ENCODE results near the gene MAPKAP1. TPM values are rescaled to one million over a fixed set of nuclear protein-coding genes. Genes with fewer than 3 reads are reported as not detected.
A peak's percentile ranks its signal among the peaks of the same experiment; 100 is the strongest.

MAPKAP1 gene
- total RNA-seq, 1 donor from 2014 or later = 56.6 TPM

DNA sequence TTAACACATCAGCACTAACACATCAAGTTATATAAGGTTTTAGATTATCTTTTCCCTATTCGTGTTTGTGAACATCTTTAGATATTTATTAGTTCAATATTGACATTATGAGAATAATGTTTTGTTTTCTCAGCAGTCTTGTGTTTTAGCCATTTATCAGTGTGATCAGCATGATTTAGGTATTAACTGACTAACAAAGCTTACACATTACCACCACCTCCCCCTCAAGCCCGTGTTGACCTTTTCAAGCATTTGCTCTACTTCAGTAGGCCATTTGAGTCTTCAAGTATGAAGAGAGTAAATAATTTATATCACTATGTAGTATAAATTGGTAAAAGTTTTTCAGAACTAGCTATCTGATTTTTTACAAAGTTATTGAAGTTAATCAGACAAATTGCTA lies 47.1 kb upstream of the MAPKAP1 start:
- H3K4me2 ChIP-seq = peak overlapping the region; percentile 79
- TF ChIP-seq EZH2 (IDR thresholded peaks at IDR 0.05) = no peak
- TF ChIP-seq, protein P1, sequence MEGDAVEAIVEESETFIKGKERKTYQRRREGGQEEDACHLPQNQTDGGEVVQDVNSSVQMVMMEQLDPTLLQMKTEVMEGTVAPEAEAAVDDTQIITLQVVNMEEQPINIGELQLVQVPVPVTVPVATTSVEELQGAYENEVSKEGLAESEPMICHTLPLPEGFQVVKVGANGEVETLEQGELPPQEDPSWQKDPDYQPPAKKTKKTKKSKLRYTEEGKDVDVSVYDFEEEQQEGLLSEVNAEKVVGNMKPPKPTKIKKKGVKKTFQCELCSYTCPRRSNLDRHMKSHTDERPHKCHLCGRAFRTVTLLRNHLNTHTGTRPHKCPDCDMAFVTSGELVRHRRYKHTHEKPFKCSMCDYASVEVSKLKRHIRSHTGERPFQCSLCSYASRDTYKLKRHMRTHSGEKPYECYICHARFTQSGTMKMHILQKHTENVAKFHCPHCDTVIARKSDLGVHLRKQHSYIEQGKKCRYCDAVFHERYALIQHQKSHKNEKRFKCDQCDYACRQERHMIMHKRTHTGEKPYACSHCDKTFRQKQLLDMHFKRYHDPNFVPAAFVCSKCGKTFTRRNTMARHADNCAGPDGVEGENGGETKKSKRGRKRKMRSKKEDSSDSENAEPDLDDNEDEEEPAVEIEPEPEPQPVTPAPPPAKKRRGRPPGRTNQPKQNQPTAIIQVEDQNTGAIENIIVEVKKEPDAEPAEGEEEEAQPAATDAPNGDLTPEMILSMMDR (IDR thresholded peaks at IDR 0.05) = no peak
- no peak for TF ChIP-seq EZH2phosphoT487 (IDR thresholded peaks at IDR 0.05)
- H3K4me3 Mint-ChIP-seq = peak overlapping the region; percentile 46
- H3K4me1 Mint-ChIP-seq = peaks cover 84% of the 10 kb centered on the region
- H3K27me3 ChIP-seq = no peaks in the 10 kb centered on the region
- H4K20me1 ChIP-seq (ENCODE audit: low read depth) = peaks cover 100% of the 10 kb centered on the region
- no peaks in the 10 kb centered on the region for H3K9me3 Mint-ChIP-seq
- peaks cover 2% of the 10 kb centered on the region for H3K36me3 Mint-ChIP-seq
- no peak overlapping the region for H3K9ac ChIP-seq
- no peak for DNase-seq (ENCODE audit: low spot score)
- H3K27ac Mint-ChIP-seq = no peak overlapping the region
- H3K27ac ChIP-seq = no peak overlapping the region
- H3K4me3 ChIP-seq = no peak overlapping the region
- no peak overlapping the region for H2AFZ ChIP-seq (replicated peaks)
- peaks cover 74% of the 10 kb centered on the region for H3F3A ChIP-seq (ENCODE audit: low read depth)
- H3K9me3 ChIP-seq (ENCODE audit: low read depth) = no peaks in the 10 kb centered on the region
- no peaks in the 10 kb centered on the region for H3K27me3 Mint-ChIP-seq (ENCODE audit: insufficient read depth, low read depth)
- peaks cover 96% of the 10 kb centered on the region for H3K79me2 ChIP-seq (ENCODE audit: low read depth)
- H3K4me1 ChIP-seq = peaks cover 99% of the 10 kb centered on the region
- H3K36me3 ChIP-seq = no peaks in the 10 kb centered on the region

DNA sequence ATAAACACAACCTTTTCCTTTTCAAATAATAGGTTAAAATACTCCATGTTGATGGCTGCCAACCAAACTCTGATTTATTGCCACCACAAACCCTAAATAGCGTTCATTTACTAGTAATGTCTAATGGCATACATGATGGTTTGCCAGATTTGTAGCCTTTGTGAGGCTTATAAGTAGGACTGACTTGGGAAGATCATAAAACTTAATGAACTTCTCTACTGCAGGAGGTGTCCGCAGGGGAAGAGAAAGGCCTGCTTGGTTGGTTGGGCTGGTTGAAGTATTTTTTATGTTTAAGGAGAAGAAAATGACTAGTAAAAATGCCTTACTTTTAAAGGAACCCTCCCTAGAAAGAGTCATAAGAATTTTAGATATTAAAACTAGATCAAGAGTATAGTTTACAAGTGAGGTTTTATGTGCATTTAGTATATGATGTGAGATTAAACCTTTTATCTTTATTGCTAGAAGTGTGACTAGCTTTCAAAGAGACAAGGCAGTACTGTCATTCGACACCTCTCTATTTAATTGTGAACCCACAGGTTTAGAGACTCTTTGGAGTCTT lies 45.1 kb upstream of the MAPKAP1 start:
- Mint-ChIP-seq H3K4me1 (peaks cover 75% of the 10 kb centered on the region), H3K27me3 (ENCODE audit: insufficient read depth, low read depth) (peaks cover 3% of the 10 kb centered on the region), H3K4me3 (peak overlapping the region; percentile 68), H3K9me3 (no peaks in the 10 kb centered on the region), H3K36me3 (peaks cover 5% of the 10 kb centered on the region), H3K27ac (peak overlapping the region; percentile 81)
- Histone ChIP-seq H3K36me3 (no peaks in the 10 kb centered on the region), H4K20me1 (ENCODE audit: low read depth) (peaks cover 88% of the 10 kb centered on the region), H3K9ac (no peak overlapping the region), H3K4me2 (peak overlapping the region; percentile 79), H3F3A (ENCODE audit: low read depth) (peaks cover 76% of the 10 kb centered on the region), H2AFZ (replicated peaks) (no peak overlapping the region), H3K27me3 (no peaks in the 10 kb centered on the region), H3K9me3 (ENCODE audit: low read depth) (no peaks in the 10 kb centered on the region), H3K27ac (peak overlapping the region; percentile 43), H3K79me2 (ENCODE audit: low read depth) (peaks cover 94% of the 10 kb centered on the region), H3K4me3 (peak overlapping the region; percentile 92), H3K4me1 (peaks cover 82% of the 10 kb centered on the region)
- TF ChIP-seq EZH2 (IDR thresholded peaks at IDR 0.05) (no peak), EZH2phosphoT487 (IDR thresholded peaks at IDR 0.05) (peak; percentile 42)
- DNase-seq (ENCODE audit: low spot score) = peak; percentile 24

DNA sequence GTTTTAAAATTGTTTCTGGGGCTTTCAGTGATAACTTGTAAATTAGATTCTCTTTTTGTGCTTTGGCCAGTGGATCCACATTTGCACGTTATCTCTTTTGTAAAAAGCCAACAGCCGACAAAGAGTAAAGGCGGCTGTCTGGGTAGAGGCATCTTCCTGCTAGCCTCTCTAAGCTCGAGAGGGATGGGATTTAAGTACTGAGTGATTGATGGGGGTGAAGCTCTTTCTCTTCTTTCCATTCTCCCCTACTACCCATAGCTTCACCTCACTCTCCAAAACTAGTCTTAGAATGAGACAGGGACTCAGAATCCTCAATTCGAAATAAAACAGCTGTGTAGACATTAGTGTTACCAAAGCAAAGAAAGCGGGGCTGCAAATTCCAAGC lies 43.6 kb upstream of the MAPKAP1 start:
- peaks cover 67% of the 10 kb centered on the region for H3K4me1 ChIP-seq
- peak; percentile 81 for DNase-seq (ENCODE audit: low spot score)
- peak overlapping the region; percentile 57 for H3K27ac ChIP-seq

More for the DNA sequence above, 43.6 kb upstream of the MAPKAP1 start:
- no peaks in the 10 kb centered on the region for H3K36me3 ChIP-seq
- Mint-ChIP-seq H3K4me3 (peak overlapping the region; percentile 98), H3K36me3 (peaks cover 5% of the 10 kb centered on the region), H3K27ac (peak overlapping the region; percentile 88), H3K27me3 (ENCODE audit: insufficient read depth, low read depth) (peaks cover 3% of the 10 kb centered on the region), H3K9me3 (no peaks in the 10 kb centered on the region), H3K4me1 (peaks cover 64% of the 10 kb centered on the region)
- H3K4me3 ChIP-seq = peak overlapping the region; percentile 92
- peaks cover 73% of the 10 kb centered on the region for H3F3A ChIP-seq (ENCODE audit: low read depth)
- no peak overlapping the region for H3K9ac ChIP-seq
- H3K4me2 ChIP-seq = peak overlapping the region; percentile 79
- H3K27me3 ChIP-seq = no peaks in the 10 kb centered on the region
- H3K79me2 ChIP-seq (ENCODE audit: low read depth) = peaks cover 79% of the 10 kb centered on the region
- no peak overlapping the region for H2AFZ ChIP-seq (replicated peaks)
- H4K20me1 ChIP-seq (ENCODE audit: low read depth) = peaks cover 73% of the 10 kb centered on the region
- no peaks in the 10 kb centered on the region for H3K9me3 ChIP-seq (ENCODE audit: low read depth)
- TF ChIP-seq EZH2 (IDR thresholded peaks at IDR 0.05) = no peak
- TF ChIP-seq, protein P1 (IDR thresholded peaks at IDR 0.05) = no peak
- TF ChIP-seq EZH2phosphoT487 (IDR thresholded peaks at IDR 0.05) = no peak
